SU-DHL-6 (cell line): ENCODE data around the gene ALPI.

Experiments
- H2AFZ ChIP-seq: fragments of 200-600 bp; sonication (generic); 2 replicates; pipeline ENCODE4 v1.6.1; 2014; ENCODE audit warnings: low read depth, mild to moderate bottlenecking, moderate library complexity, mixed read lengths, antibody characterized with exemption, low read length; ENCODE audit not compliant: severe bottlenecking
- H3F3A ChIP-seq: fragments of 200-600 bp; shearing (Covaris generic); 2 replicates; pipeline ENCODE4 v1.6.0; 2016; ENCODE audit warnings: antibody characterized with exemption, mild to moderate bottlenecking; ENCODE audit not compliant: insufficient read depth
- H3K27ac ChIP-seq: fragments of 200-600 bp; sonication (generic); 2 replicates; pipeline ENCODE4 v1.5.1; 2016; ENCODE audit warnings: low read depth, mild to moderate bottlenecking, low read length, moderate library complexity, mixed read lengths
- H3K27me3 ChIP-seq: fragments of 200-600 bp; sonication (generic), shearing (Covaris generic); 2 replicates; pipeline ENCODE4 v1.6.0; 2014; ENCODE audit warnings: mild to moderate bottlenecking, low read length
- H3K36me3 ChIP-seq: fragments of 200-600 bp; sonication (generic); 2 replicates; pipeline ENCODE4 v1.6.1; 2014; ENCODE audit warnings: mild to moderate bottlenecking, low read length, mixed read lengths
- H3K4me2 ChIP-seq: fragments of 300-600, 200-600 bp; shearing (Covaris generic), sonication (generic); 2 replicates; pipeline ENCODE4 v1.6.0; 2014; ENCODE audit warnings: low read length, low read depth, mild to moderate bottlenecking; ENCODE audit not compliant: poor library complexity, severe bottlenecking
- H3K4me3 ChIP-seq: fragments of 200-600 bp; sonication (generic); 2 replicates; pipeline ENCODE4 v1.5.1; 2014; ENCODE audit warnings: antibody characterized with exemption, low read length, mild to moderate bottlenecking, mixed read lengths; ENCODE audit not compliant: insufficient read depth, poor library complexity, severe bottlenecking
- H3K79me2 ChIP-seq: fragments of 200-600 bp; sonication (generic); 2 replicates; pipeline ENCODE4 v1.6.1; 2014; ENCODE audit warnings: mild to moderate bottlenecking, low read length, moderate library complexity; ENCODE audit not compliant: insufficient read depth
- H3K9ac ChIP-seq: fragments of 200-600 bp; sonication (generic); 2 replicates; pipeline ENCODE4 v1.7.0; 2014; ENCODE audit warnings: mild to moderate bottlenecking, low read length
- H3K9me2 ChIP-seq: fragments of 200-600 bp; sonication (generic); replicated peaks from 2 replicates; pipeline ENCODE4 v1.6.1; 2014; ENCODE audit warnings: low read length; ENCODE audit not compliant: insufficient read depth
- H3K9me3 ChIP-seq: fragments of 200-600 bp; sonication (generic); 2 replicates; pipeline ENCODE4 v1.6.1; 2014; ENCODE audit warnings: low read length, mixed read lengths; ENCODE audit not compliant: insufficient read depth
- H4K20me1 ChIP-seq: fragments of 200-600 bp; sonication (generic); 2 replicates; pipeline ENCODE4 v1.6.1; 2014; ENCODE audit warnings: low read depth, mild to moderate bottlenecking, antibody characterized with exemption, low read length, moderate library complexity, mixed read lengths
- EZH2phosphoT487 ChIP-seq: fragments of 200-600 bp; sonication (generic), shearing (Covaris generic); conservative IDR thresholded peaks from 2 replicates; pipeline ENCODE4 v1.6.1; 2018; ENCODE audit warnings: mild to moderate bottlenecking, antibody characterized with exemption, low read length, moderate library complexity, mixed read lengths
- TF ChIP-seq, protein P1 (sequence below): fragments of 200-600 bp; sonication (generic); IDR thresholded peaks from one replicate; pipeline ENCODE4 v1.5.1; 2017; ENCODE audit warnings: antibody characterized with exemption, mild to moderate bottlenecking, low read length, moderate library complexity; ENCODE audit not compliant: insufficient read depth, poor library complexity, severe bottlenecking

The ALPI gene

DNA sequence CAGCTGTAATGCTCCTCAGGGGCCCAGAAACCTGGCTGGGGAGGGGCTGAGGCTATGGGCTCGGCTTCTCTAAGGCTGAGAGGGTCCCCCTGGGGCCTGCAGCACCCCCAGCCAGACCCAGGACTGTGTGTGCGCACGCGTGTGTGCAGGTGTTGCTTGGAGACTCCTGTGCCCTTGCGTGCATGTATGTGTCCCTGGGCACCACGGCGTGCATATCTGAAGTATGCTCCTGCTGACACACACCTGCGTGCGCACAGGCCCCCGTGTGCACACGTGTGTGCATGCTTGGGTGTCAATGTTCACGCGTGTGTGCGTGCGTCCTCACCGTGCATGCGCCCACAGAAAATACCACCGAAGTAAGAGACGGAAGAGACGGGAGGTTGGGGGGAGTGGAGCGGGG lies 46.6 kb downstream of the ALPI start:
- H3K9ac ChIP-seq = no peak overlapping the region
- H3K27me3 ChIP-seq = no peaks in the 10 kb centered on the region
- no peak overlapping the region for H3K4me3 ChIP-seq
- H3K4me2 ChIP-seq = no peak overlapping the region
- H2AFZ ChIP-seq = no peak overlapping the region
- H3K27ac ChIP-seq = no peak overlapping the region
- H3F3A ChIP-seq = no peaks in the 10 kb centered on the region
- H3K9me2 ChIP-seq = no peaks in the 10 kb centered on the region
- no peaks in the 10 kb centered on the region for H4K20me1 ChIP-seq
- H3K36me3 ChIP-seq = no peaks in the 10 kb centered on the region
- no peaks in the 10 kb centered on the region for H3K79me2 ChIP-seq
- H3K9me3 ChIP-seq = no peaks in the 10 kb centered on the region
- no peak for TF ChIP-seq EZH2phosphoT487
- TF ChIP-seq, protein P1, sequence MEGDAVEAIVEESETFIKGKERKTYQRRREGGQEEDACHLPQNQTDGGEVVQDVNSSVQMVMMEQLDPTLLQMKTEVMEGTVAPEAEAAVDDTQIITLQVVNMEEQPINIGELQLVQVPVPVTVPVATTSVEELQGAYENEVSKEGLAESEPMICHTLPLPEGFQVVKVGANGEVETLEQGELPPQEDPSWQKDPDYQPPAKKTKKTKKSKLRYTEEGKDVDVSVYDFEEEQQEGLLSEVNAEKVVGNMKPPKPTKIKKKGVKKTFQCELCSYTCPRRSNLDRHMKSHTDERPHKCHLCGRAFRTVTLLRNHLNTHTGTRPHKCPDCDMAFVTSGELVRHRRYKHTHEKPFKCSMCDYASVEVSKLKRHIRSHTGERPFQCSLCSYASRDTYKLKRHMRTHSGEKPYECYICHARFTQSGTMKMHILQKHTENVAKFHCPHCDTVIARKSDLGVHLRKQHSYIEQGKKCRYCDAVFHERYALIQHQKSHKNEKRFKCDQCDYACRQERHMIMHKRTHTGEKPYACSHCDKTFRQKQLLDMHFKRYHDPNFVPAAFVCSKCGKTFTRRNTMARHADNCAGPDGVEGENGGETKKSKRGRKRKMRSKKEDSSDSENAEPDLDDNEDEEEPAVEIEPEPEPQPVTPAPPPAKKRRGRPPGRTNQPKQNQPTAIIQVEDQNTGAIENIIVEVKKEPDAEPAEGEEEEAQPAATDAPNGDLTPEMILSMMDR = no peak

DNA sequence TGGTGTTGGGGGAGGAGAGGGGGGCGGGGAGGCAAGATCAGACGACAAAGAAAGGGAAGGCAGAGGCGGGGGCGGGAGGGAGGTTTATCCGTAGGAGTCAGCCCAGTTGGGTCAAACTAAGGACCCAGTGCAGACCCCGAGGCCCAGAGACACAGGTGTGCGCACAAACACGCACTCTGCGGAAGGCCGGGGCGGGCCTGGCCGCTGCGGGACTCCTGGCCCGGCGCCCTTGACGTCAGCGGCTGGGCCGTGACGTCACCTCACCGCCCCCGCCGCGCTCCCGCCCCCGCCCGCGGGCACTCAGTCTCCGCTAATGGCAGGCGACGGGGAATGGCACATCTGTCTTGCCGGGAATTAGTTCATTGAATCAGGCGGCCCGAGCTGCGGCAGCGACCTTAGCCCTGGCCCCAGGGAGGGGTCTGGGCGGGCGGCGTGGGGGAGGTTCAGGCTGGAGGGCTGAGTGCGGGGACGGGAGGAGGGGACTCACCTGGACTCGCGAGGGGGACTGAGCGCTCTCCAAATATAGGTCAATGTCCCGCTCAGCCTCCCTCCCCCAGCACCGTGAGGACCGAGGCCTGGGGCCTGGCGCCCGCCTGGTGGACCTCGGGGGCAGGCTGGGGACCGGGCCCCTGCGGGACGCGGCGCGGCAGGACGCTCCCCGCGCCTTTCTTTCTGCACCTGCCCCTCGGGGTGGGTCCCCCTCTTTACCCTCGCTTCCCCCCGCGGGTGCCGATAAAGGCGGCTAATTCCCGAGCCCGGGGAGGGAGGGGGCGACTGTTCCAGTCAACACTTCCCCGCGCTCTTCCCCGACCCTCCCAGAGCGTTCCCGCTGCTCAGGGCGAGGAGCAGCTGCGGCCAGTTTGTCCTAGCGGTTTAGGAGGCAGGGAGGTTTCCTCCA lies 47.2 kb downstream of the ALPI start:
- TF ChIP-seq, protein P1 = no peak
- Histone ChIP-seq H3F3A (no peaks in the 10 kb centered on the region), H3K27me3 (no peaks in the 10 kb centered on the region), H4K20me1 (no peaks in the 10 kb centered on the region), H3K9me3 (no peaks in the 10 kb centered on the region), H2AFZ (no peak overlapping the region), H3K36me3 (no peaks in the 10 kb centered on the region), H3K9me2 (no peaks in the 10 kb centered on the region), H3K27ac (no peak overlapping the region), H3K4me3 (no peak overlapping the region), H3K9ac (no peak overlapping the region), H3K4me2 (no peak overlapping the region), H3K79me2 (no peaks in the 10 kb centered on the region)

DNA sequence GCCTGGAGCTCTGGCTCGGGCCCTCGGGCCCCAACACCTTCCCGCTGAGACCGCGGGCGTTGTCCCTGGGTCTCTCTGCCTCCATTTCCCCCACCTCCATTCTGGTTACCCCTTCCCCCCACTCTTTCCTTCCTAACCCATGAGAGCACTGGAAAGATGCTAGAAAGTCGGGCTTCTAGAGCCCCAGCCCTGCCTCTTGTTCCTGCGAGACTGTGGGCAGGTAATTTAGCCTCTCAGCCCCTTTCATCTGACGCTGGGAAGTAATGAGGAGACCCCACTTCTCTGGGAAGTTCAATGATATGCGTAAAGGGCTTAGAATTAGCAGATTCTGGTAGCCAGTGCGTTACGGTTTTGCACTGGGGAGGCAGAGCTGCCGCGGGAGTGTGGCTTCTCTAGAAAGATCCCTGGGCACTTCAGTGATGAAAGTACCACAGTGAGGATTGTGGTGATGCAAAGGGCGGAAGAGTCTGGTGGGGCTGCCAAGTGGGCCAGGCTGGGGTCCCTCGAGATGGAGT lies 47.9 kb downstream of the ALPI start:
- Histone ChIP-seq H3K4me2 (no peak overlapping the region), H3K36me3 (no peaks in the 10 kb centered on the region), H3K27ac (no peak overlapping the region), H3K79me2 (no peaks in the 10 kb centered on the region), H3K9me2 (no peaks in the 10 kb centered on the region), H3F3A (no peaks in the 10 kb centered on the region), H4K20me1 (no peaks in the 10 kb centered on the region), H3K27me3 (no peaks in the 10 kb centered on the region), H3K4me3 (no peak overlapping the region), H3K9ac (no peak overlapping the region), H3K9me3 (no peaks in the 10 kb centered on the region), H2AFZ (no peak overlapping the region)
- TF ChIP-seq, protein P1 = no peak
- no peak for TF ChIP-seq EZH2phosphoT487
